HCT116 (cell line): ENCODE measurements around the gene AKR1B1.

ENCODE experiments used
- ZNF274 ChIP-seq: fragments of 200-500 bp; sonication (Bioruptor generic); IDR thresholded peaks from 2 replicates; pipeline ENCODE4 v1.6.1; 2014; ENCODE audit warnings: mild to moderate bottlenecking, low read depth, low read length, inconsistent platforms
- TF ChIP-seq, protein P1 (sequence below), 3 experiments: fragments of 200-600 bp in 1 of 3; sonication (generic) in 1 of 3; IDR thresholded peaks in 2 of 3; conservative IDR thresholded peaks in 1 of 3; 2 replicates each; pipeline ENCODE4 v1.5.1; 2012 to 2017; ENCODE audit warnings: low read depth in 2 of 3, low read length in 2 of 3, antibody characterized with exemption in 1 of 3, borderline replicate concordance in 1 of 3, control low read depth in 1 of 3, mild to moderate bottlenecking in 1 of 3, mixed read lengths in 1 of 3, mixed run types in 1 of 3, moderate library complexity in 1 of 3; ENCODE audit not compliant: insufficient read depth in 1 of 3

DNA sequence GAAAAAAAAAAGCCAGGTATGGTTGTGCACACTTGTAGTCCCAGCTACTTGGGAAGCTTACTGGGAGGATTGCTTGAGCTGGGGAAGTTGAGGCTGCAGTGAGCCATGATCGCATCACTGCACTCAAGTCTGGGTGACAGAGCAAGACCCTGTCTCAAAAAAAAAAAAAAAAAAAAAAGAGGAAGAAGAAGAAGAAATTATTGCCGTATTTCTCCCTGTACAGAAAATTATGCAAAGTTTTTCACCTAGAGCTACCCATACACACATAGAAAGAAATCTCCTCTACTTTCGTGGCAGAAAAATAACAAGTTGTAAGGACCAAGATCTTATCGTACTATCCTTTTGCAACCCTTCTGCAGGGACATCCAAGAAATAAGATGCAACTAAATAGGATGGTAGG, 25.5 kb downstream of the AKR1B1 start:
- TF ChIP-seq, protein P1, sequence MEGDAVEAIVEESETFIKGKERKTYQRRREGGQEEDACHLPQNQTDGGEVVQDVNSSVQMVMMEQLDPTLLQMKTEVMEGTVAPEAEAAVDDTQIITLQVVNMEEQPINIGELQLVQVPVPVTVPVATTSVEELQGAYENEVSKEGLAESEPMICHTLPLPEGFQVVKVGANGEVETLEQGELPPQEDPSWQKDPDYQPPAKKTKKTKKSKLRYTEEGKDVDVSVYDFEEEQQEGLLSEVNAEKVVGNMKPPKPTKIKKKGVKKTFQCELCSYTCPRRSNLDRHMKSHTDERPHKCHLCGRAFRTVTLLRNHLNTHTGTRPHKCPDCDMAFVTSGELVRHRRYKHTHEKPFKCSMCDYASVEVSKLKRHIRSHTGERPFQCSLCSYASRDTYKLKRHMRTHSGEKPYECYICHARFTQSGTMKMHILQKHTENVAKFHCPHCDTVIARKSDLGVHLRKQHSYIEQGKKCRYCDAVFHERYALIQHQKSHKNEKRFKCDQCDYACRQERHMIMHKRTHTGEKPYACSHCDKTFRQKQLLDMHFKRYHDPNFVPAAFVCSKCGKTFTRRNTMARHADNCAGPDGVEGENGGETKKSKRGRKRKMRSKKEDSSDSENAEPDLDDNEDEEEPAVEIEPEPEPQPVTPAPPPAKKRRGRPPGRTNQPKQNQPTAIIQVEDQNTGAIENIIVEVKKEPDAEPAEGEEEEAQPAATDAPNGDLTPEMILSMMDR (IDR thresholded peaks at IDR 0.05 in 2 of 3, conservative IDR thresholded peaks at IDR 0.05 in 1 of 3; ENCODE audit: borderline replicate concordance in 1 of 3, insufficient read depth in 1 of 3, low read depth in 2 of 3, low read length in 2 of 3) = no peak
- no peak for TF ChIP-seq ZNF274
